HCT116 (cell line): ENCODE results near the gene AIF1. TPM values are rescaled to one million over a fixed set of nuclear protein-coding genes. Genes with fewer than 3 reads are reported as not detected.

Source experiments
- ATAC-seq: fragments of 200-7000 bp; cut with Tn5 transposase; 2 replicates; pipeline ENCODE4 v1.9.1; 2020; ENCODE audit warnings: mild to moderate bottlenecking, moderate library complexity
- BruUV-seq: library from RNA; stranded (reverse); fragments of 400-500 nt; replicated peaks from 2 replicates; lab custom pipeline; 2021; lab: Mats Ljungman, UMichigan
- CTCF ChIA-PET: fragments of 300-600 bp; sonication (Branson Sonifier 250); formaldehyde crosslinking; loops from one replicate; lab custom pipeline; 2021; ENCODE audit warnings: antibody characterized with exemption; lab: Charles Lee
- POLR2A ChIA-PET: fragments of 300-600, 350-600 bp; sonication (Branson Sonifier 250); formaldehyde crosslinking; loops from one replicate; lab custom pipeline; 2021; ENCODE audit warnings: antibody characterized with exemption; lab: Charles Lee
- RAD21 ChIA-PET, 2 experiments: fragments of 300-600 bp; sonication (Branson Sonifier 250); formaldehyde crosslinking; loops; one replicate each; lab custom pipeline; 2023; ENCODE audit warnings: low total read pairs in 2 of 2; ENCODE audit not compliant: uncharacterized antibody in 2 of 2, unreplicated experiment in 2 of 2, low non-redundant PET in 1 of 2; lab: Charles Lee
- DNase-seq: peaks from one replicate; pipeline ENCODE4 v3.0.0-alpha.2; 2010; ENCODE audit warnings: low read depth, low spot score
- H2AFZ ChIP-seq: fragments of 200-600 bp; shearing (Covaris generic), sonication (generic); 2 replicates; pipeline ENCODE4 v1.6.1; 2017; ENCODE audit warnings: low read depth, mixed run types, mixed read lengths, antibody characterized with exemption, low read length; ENCODE audit not compliant: poor library complexity, severe bottlenecking
- H3K27ac ChIP-seq: 2 replicates; pipeline ENCODE4 v1.5.1; 2012; ENCODE audit warnings: low read depth, low read length
- H3K27me3 ChIP-seq: fragments of 200-600 bp; sonication (generic); 2 replicates; pipeline ENCODE4 v1.6.1; 2016; ENCODE audit warnings: mixed run types, low read length, mixed read lengths; ENCODE audit not compliant: insufficient read depth
- H3K36me3 ChIP-seq, 2 experiments: fragments of 200-500 bp in 1 of 2; fragments of 200-600 bp in 1 of 2; sonication (Bioruptor generic) in 1 of 2; sonication (generic) in 1 of 2; 2 replicates each; pipeline versions ENCODE4 v1.5.1 to v1.6.1; 2014 to 2016; ENCODE audit warnings: low read length in 2 of 2, inconsistent platforms in 1 of 2, mixed read lengths in 1 of 2, mixed run types in 1 of 2; ENCODE audit not compliant: insufficient read depth in 2 of 2, control insufficient read depth in 1 of 2
- H3K4me1 ChIP-seq, 2 experiments: fragments of 200-600 bp in 1 of 2; sonication (generic) in 1 of 2; 2 replicates each; pipeline versions ENCODE4 v1.5.1 to v1.6.1; 2012 to 2017; ENCODE audit warnings: low read length in 2 of 2, inconsistent platforms in 1 of 2, mild to moderate bottlenecking in 1 of 2, mixed read lengths in 1 of 2, mixed run types in 1 of 2, moderate library complexity in 1 of 2; ENCODE audit not compliant: insufficient read depth in 2 of 2, control insufficient read depth in 1 of 2
- H3K4me2 ChIP-seq: fragments of 200-600 bp; sonication (generic); 2 replicates; pipeline ENCODE4 v1.6.1; 2017; ENCODE audit warnings: mixed run types, low read length, mixed read lengths
- H3K4me3 ChIP-seq, 2 experiments: fragments of 200-600 bp in 1 of 2; sonication (generic) in 1 of 2; replicated peaks in 1 of 2; 2 replicates each; pipeline ENCODE4 v1.5.1; 2011 to 2016; ENCODE audit warnings: low read length in 2 of 2, control low read depth in 1 of 2, low read depth in 1 of 2, mild to moderate bottlenecking in 1 of 2, mixed read lengths in 1 of 2, mixed run types in 1 of 2
- H3K79me2 ChIP-seq: fragments of 200-600 bp; sonication (generic); 2 replicates; pipeline ENCODE4 v1.6.1; 2017; ENCODE audit warnings: mild to moderate bottlenecking, mixed run types, low read length, moderate library complexity, mixed read lengths; ENCODE audit not compliant: insufficient read depth
- H3K9ac ChIP-seq: fragments of 200-600 bp; sonication (generic); 2 replicates; pipeline ENCODE4 v1.6.1; 2016; ENCODE audit warnings: low read length, mixed read lengths
- H3K9me2 ChIP-seq: fragments of 200-600 bp; sonication (generic), shearing (Covaris generic); 2 replicates; pipeline ENCODE4 v1.6.1; 2017; ENCODE audit warnings: mixed run types, mild to moderate bottlenecking, moderate library complexity; ENCODE audit not compliant: insufficient read depth
- H3K9me3 ChIP-seq, 2 experiments: fragments of 200-500 bp in 1 of 2; fragments of 200-600 bp in 1 of 2; sonication (Bioruptor generic) in 1 of 2; sonication (generic) in 1 of 2; 2 replicates each; pipeline ENCODE4 v1.6.1; 2014 to 2017; ENCODE audit warnings: low read length in 2 of 2, mixed read lengths in 2 of 2, inconsistent platforms in 1 of 2, low read depth in 1 of 2, mild to moderate bottlenecking in 1 of 2, mixed run types in 1 of 2, moderate library complexity in 1 of 2; ENCODE audit not compliant: control insufficient read depth in 1 of 2, insufficient read depth in 1 of 2
- H4K20me1 ChIP-seq: fragments of 200-600 bp; sonication (generic), shearing (Covaris generic); 2 replicates; pipeline ENCODE4 v1.6.1; 2017; ENCODE audit warnings: mixed run types, mild to moderate bottlenecking, moderate library complexity; ENCODE audit not compliant: insufficient read depth
- CBX3 ChIP-seq: IDR thresholded peaks from 2 replicates; pipeline ENCODE4 v1.6.1; 2012; ENCODE audit warnings: low read depth
- EGR1 ChIP-seq: IDR thresholded peaks from 2 replicates; pipeline ENCODE4 v1.6.1; 2012; ENCODE audit warnings: low read depth
- ELF1 ChIP-seq: IDR thresholded peaks from 2 replicates; pipeline ENCODE4 v1.6.1; 2012; ENCODE audit warnings: low read depth, borderline replicate concordance
- EZH2 ChIP-seq: fragments of 200-600 bp; sonication (generic); IDR thresholded peaks from 2 replicates; pipeline ENCODE4 v1.6.1; 2017; ENCODE audit warnings: antibody characterized with exemption, mixed run types
- EZH2phosphoT487 ChIP-seq: fragments of 200-600 bp; IDR thresholded peaks from 2 replicates; pipeline ENCODE4 v1.6.1; 2018; ENCODE audit warnings: antibody characterized with exemption, borderline replicate concordance
- FOSL1 ChIP-seq: IDR thresholded peaks from 2 replicates; pipeline ENCODE4 v1.6.1; 2012; ENCODE audit warnings: low read depth
- JUND ChIP-seq: IDR thresholded peaks from 2 replicates; pipeline ENCODE4 v1.6.1; 2012
- POLR2A ChIP-seq: IDR thresholded peaks from 2 replicates; pipeline ENCODE4 v1.7.0; 2011; ENCODE audit warnings: borderline replicate concordance; ENCODE audit not compliant: insufficient read depth, insufficient read length; ENCODE audit errors: extremely low read depth
- RAD21 ChIP-seq: IDR thresholded peaks from 2 replicates; pipeline ENCODE4 v1.6.1; 2012; ENCODE audit warnings: low read depth, mild to moderate bottlenecking
- SIN3A ChIP-seq: IDR thresholded peaks from 2 replicates; pipeline ENCODE4 v1.6.1; 2012; ENCODE audit warnings: low read depth
- SP1 ChIP-seq: IDR thresholded peaks from 2 replicates; pipeline ENCODE4 v1.6.1; 2012; ENCODE audit warnings: low read depth
- TCF7L2 ChIP-seq: IDR thresholded peaks from 2 replicates; pipeline ENCODE4 v1.7.0; 2011; ENCODE audit warnings: borderline replicate concordance, inconsistent platforms; ENCODE audit not compliant: insufficient read depth, insufficient read length; ENCODE audit errors: extremely low read depth
- YY1 ChIP-seq: IDR thresholded peaks from 2 replicates; pipeline ENCODE4 v1.6.1; 2011; ENCODE audit warnings: low read length, low read depth, moderate library complexity, mild to moderate bottlenecking; ENCODE audit not compliant: insufficient replicate concordance; ENCODE audit errors: extremely low read depth
- ZNF274 ChIP-seq: fragments of 200-500 bp; sonication (Bioruptor generic); IDR thresholded peaks from 2 replicates; pipeline ENCODE4 v1.6.1; 2014; ENCODE audit warnings: mild to moderate bottlenecking, low read depth, low read length, inconsistent platforms
- intact Hi-C: fragments of 100-400 bp; cut with micrococcal nuclease; formaldehyde crosslinking; loops from 2 replicates; pipeline ENCODE4 v1.10.0; 2022
- total RNA-seq: library from RNA; stranded (reverse); gene quantifications from one replicate; pipeline ENCODE4 v1.2.1, GENCODE V29; 2021; ENCODE audit not compliant: unreplicated experiment

Gene AIF1
- total RNA-seq, 1 experiment from 2014 or later = not detected

DNA sequence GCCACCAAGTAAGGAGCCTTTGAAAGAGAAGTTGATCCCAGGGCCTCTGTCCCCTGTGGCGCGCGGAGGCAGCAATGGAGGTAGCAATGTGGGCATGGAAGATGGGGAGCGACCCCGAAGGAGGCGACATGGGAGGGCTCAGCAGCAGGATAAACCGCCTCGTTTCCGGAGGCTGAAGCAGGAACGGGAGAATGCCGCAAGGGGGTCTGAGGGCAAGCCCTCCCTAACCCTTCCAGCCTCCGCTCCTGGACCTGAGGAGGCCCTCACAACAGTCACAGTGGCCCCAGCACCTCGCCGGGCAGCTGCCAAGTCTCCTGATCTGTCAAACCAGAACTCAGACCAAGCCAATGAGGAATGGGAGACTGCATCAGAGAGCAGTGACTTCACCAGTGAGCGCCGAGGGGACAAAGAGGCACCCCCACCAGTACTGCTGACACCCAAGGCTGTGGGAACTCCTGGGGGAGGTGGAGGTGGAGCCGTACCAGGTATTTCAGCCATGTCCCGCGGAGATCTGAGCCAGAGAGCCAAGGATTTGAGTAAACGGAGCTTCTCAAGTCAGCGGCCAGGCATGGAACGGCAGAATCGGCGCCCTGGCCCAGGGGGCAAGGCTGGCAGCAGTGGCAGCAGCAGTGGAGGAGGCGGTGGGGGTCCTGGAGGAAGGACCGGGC, 17.4 kb downstream of the AIF1 start:
- Histone ChIP-seq H3K4me2 (no peak overlapping the region), H3K36me3 (peaks cover 58 to 94% of the 10 kb centered on the region in 2 experiments), H4K20me1 (no peaks in the 10 kb centered on the region), H3K4me1 (no peaks in the 10 kb centered on the region), H3K79me2 (peaks cover 60% of the 10 kb centered on the region; the same call in 1 of the 2 replicates), H3K9me2 (no peaks in the 10 kb centered on the region), H3K27ac (no peak overlapping the region), H3K9ac (no peak overlapping the region), H3K4me3 (no peak overlapping the region), H2AFZ (no peak overlapping the region), H3K9me3 (no peaks in the 10 kb centered on the region), H3K27me3 (no peaks in the 10 kb centered on the region)
- TF ChIP-seq FOSL1 (no peak), CBX3 (no peak), RAD21 (no peak), SP1 (no peak), EZH2phosphoT487 (no peak), EZH2 (no peak), ZNF274 (no peak), JUND (no peak), POLR2A (no peak), ELF1 (no peak), YY1 (no peak), TCF7L2 (no peak), EGR1 (no peak), SIN3A (no peak)
- ChIA-PET RAD21 (no interaction called here), CTCF (no interaction called here), POLR2A (no interaction called here)
- no TSS peak for BruUV-seq
- ATAC-seq (peak; percentile 7; the same call in 1 of the 2 replicates), DNase-seq (no peak)
- intact Hi-C loops = no loop called here
